T-helper 2 cell treated with Interferon-gamma antibody and Interleukin-4, amounts not matched to agents 5 μg/mL and 100 μg/mL, for 36 hours (primary cell): ENCODE results near the gene APP.

Experiments used
- DNase-seq: peaks from one replicate; pipeline ENCODE4 v3.0.0; 2021; ENCODE audit warnings: low spot score
- H3K27ac Mint-ChIP-seq: one replicate; pipeline ENCODE4 v1.8.0; 2021; ENCODE audit warnings: mild to moderate bottlenecking, mixed read lengths
- H3K27me3 Mint-ChIP-seq: one replicate; pipeline ENCODE4 v1.8.0; 2021; ENCODE audit warnings: low read depth, mixed read lengths
- H3K36me3 Mint-ChIP-seq: one replicate; pipeline ENCODE4 v1.8.0; 2021; ENCODE audit warnings: low read depth, mixed read lengths
- H3K4me1 Mint-ChIP-seq: one replicate; pipeline ENCODE4 v1.8.0; 2021; ENCODE audit warnings: low read depth, mixed read lengths
- H3K4me3 Mint-ChIP-seq: one replicate; pipeline ENCODE4 v1.8.0; 2022; ENCODE audit warnings: mild to moderate bottlenecking, moderate library complexity, mixed read lengths
- H3K9me3 Mint-ChIP-seq: one replicate; pipeline ENCODE4 v1.8.0; 2021; ENCODE audit warnings: mixed read lengths

Gene APP

DNA sequence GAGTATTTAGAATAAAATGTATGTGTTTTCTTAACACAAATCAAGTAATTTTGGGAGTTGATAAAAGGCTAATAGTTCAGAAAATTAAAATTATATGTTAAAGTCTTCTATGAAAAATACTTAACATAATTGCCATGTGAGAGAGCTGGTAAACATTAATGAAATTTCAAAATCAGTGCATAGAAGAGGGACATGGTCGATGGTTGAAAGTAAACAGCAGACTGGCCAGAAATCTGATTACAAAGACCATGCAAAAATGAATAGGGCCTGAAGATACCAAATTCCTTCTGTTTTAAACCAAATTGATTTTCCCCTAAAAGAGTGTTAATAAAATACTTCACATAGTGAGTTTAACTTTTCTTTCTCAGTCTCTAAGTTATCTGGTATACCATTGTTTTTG, 307.5 kb downstream of the APP start:
- no peak overlapping the region for H3K4me3 Mint-ChIP-seq
- no peak overlapping the region for H3K27ac Mint-ChIP-seq
- no peaks in the 10 kb centered on the region for H3K9me3 Mint-ChIP-seq
- no peak for DNase-seq
- peaks cover 9% of the 10 kb centered on the region for H3K27me3 Mint-ChIP-seq
- no peaks in the 10 kb centered on the region for H3K36me3 Mint-ChIP-seq
- H3K4me1 Mint-ChIP-seq, result peaks cover 7% of the 10 kb centered on the region

DNA sequence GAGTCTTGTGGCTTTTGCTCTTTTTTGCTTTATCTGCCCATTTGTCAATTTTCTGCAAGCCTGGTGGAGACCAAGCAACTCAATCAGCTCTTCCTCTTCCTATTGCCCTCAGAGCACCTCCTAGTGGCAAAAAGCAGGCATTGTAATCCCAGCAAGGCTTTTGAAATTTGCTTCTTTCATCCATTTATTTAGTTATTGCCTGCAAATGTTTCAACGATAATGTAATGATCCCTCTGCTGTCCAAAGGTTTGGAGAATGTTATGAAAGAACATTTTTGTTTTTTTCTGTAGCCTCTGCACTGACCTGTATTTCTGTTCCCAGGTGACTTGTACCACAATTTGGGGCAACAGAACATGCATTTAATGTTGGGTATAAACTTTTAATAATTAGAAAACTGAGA, 308.0 kb downstream of the APP start:
- H3K4me3 Mint-ChIP-seq, result no peak overlapping the region
- H3K27ac Mint-ChIP-seq, result no peak overlapping the region
- H3K4me1 Mint-ChIP-seq, result peaks cover 7% of the 10 kb centered on the region
- DNase-seq, result no peak
- H3K27me3 Mint-ChIP-seq, result peaks cover 9% of the 10 kb centered on the region
- no peaks in the 10 kb centered on the region for H3K9me3 Mint-ChIP-seq
- H3K36me3 Mint-ChIP-seq, result no peaks in the 10 kb centered on the region

DNA sequence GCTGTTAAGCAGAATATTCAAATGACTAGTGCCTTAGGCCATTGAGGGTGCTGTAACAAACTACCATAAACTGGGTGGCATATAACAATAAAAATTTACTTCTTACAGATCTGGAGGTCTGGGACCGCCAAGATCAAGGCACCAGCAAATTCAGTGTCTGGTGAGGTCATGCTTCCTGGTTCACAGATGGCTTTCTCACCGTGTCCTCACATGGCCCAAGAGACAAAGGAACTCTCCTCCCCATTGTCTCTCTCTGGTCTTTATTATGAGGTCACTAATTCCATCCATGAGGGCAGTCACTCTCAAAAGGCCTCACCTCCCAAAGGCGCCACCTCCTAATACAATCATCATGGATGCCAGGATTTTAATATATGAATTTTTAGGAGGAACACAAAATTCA, 308.5 kb downstream of the APP start:
- no peak overlapping the region for H3K4me3 Mint-ChIP-seq
- H3K27me3 Mint-ChIP-seq, result peaks cover 9% of the 10 kb centered on the region
- H3K4me1 Mint-ChIP-seq, result peaks cover 7% of the 10 kb centered on the region
- H3K36me3 Mint-ChIP-seq, result no peaks in the 10 kb centered on the region
- no peak for DNase-seq
- H3K9me3 Mint-ChIP-seq, result no peaks in the 10 kb centered on the region
- no peak overlapping the region for H3K27ac Mint-ChIP-seq

DNA sequence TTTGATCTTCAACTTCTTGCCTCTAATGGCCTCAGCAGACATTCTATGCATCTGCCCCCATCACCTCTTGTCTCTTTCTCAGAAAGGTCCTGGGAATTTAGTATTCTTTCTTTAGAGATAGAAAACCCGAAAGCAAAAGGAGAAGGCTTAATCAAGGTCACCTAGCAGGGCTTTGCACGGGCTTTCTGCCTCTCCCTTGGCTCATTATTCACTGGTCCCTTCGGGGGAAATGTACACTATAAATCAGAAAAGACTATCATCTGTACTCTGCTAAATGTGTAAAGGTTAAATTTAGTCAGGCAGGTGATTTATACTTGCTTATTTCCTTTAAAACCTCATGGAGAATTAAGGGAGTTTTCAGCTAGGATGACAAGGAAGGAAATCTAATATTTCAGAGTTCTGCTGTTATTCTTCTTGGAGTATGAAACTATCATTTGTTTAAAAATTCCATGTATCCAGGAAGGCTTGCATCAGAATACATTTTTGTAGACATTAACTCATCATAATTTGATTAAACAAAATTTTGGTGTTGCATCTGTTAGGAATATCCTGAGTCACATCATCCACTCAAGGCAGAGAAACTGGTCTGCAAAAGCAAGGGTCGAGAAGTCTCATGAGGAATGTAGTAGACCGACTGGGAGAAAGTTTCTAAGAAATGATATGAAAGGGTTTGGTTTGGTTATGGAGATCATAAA, 311.2 kb downstream of the APP start:
- no peak overlapping the region for H3K4me3 Mint-ChIP-seq
- H3K36me3 Mint-ChIP-seq, result no peaks in the 10 kb centered on the region
- DNase-seq, result no peak
- H3K9me3 Mint-ChIP-seq, result no peaks in the 10 kb centered on the region
- no peak overlapping the region for H3K27ac Mint-ChIP-seq
- H3K27me3 Mint-ChIP-seq, result peaks cover 6% of the 10 kb centered on the region
- H3K4me1 Mint-ChIP-seq, result peaks cover 1% of the 10 kb centered on the region

DNA sequence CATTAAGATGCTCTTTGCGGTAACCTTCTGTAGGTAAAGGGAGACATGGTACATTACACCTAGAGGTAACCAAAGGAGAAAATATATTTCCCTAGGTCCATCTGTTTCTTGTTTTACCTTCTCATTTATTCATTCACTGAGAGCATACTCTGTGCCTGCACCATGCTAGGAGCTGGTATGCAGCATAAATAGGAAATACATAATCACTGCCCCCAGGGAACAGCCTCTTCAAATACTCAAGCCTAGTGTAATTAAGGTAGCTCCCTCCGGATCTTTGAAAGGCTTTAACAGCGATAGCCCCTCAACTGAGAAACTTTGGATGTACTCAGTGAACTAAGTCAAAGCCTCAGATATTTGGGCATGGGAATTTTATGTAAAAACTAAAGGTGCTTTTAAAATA, 312.2 kb downstream of the APP start:
- Mint-ChIP-seq H3K9me3 (no peaks in the 10 kb centered on the region), H3K27ac (no peak overlapping the region), H3K36me3 (no peaks in the 10 kb centered on the region), H3K4me3 (no peak overlapping the region), H3K4me1 (peaks cover 1% of the 10 kb centered on the region), H3K27me3 (peaks cover 3% of the 10 kb centered on the region)
- DNase-seq, result no peak

DNA sequence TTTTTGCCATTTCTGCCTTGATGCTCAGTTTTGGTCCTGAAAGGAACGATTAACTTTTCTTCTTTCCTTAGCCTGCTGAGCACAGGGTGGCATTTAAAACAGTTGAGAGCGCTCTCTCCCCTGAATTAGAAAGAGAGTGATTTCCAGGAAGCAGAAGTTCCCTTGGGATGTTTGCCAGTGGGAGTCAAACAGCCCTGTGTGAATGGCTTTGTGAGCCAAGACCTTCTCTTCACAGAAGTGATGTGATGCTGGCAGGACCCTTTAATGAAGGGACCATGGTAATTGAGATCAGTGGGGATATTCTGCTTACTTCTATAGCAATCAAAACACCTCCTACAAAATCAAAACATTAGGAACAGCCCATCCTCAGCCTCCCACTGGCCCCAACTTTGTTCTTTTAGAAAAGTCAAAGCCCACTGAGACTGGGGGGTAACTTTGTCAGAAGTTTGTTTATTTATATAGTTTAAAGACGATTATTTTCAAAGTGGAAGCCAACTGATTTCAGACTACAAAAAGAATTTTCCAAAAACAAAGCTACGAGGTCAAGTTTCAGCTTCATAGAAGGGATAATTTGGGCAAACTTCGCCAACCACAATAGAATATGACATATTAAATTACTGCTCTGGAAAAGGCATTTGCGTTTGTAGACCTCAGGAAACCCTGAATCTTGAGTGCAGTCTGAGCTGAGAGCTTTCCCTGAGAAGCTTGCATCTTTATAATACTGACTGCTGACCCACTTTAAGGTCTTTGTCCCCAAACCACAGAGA, 313.1 kb downstream of the APP start:
- Mint-ChIP-seq H3K27ac (no peak overlapping the region), H3K4me3 (no peak overlapping the region), H3K4me1 (peaks cover under 1% of the 10 kb centered on the region), H3K36me3 (no peaks in the 10 kb centered on the region), H3K9me3 (no peaks in the 10 kb centered on the region), H3K27me3 (peaks cover 3% of the 10 kb centered on the region)
- no peak for DNase-seq

DNA sequence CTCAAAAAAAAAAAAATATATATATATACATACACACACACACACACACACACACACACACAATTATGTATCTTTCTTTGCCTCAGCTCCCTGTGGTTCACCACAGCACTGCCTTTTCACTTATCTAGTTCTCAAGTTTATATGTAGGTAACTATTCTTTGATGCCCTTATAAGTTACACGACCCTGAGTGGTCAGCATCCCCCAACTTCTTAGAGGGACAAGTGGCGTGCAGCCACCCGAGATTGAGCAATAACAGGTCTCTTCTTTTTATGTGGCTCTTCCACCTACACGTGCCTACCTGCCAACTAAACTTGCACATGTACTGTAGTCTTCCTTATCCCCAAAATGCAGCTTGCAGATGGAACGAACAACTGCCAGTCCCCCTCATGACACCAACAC, 315.0 kb downstream of the APP start:
- no peak for DNase-seq
- Mint-ChIP-seq H3K36me3 (no peaks in the 10 kb centered on the region), H3K27me3 (peaks cover 3% of the 10 kb centered on the region), H3K9me3 (no peaks in the 10 kb centered on the region), H3K4me1 (no peaks in the 10 kb centered on the region), H3K27ac (no peak overlapping the region), H3K4me3 (no peak overlapping the region)

DNA sequence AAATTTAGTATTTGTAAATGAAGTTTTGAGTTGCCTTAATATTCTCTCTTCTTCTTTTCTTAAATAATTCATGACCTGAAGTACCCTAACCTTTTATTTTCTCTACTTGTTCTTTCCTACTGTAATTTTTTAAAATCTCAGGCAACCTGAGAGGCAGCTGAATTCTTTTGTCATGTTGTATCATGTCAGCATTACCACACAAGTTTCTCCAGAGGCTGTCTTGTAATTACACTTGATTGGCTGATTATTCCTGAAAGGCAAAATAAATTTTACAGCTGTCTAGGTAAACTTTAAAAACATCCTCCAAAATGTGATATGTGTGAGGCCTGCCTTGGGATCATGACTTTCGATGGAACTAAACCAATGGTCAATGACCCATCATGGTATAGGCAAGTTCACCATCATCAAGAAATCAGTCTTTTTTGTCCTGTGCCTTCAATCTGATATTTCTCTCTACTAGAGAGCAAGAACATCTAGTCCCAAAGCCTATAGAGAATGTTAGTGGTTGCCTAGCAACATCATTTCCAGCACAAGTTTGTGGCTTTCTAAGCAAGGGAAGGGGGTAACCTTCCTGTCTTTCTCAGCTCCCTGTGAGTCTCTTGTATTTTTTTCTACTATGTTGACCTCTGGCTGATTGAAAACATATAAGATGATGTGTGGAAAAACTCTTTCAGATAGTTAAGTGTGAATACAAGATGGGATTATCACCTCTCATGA, 320.3 kb downstream of the APP start:
- no peak for DNase-seq
- no peaks in the 10 kb centered on the region for H3K36me3 Mint-ChIP-seq
- H3K9me3 Mint-ChIP-seq, result no peaks in the 10 kb centered on the region
- no peak overlapping the region for H3K27ac Mint-ChIP-seq
- no peaks in the 10 kb centered on the region for H3K4me1 Mint-ChIP-seq
- no peaks in the 10 kb centered on the region for H3K27me3 Mint-ChIP-seq
- H3K4me3 Mint-ChIP-seq, result no peak overlapping the region

DNA sequence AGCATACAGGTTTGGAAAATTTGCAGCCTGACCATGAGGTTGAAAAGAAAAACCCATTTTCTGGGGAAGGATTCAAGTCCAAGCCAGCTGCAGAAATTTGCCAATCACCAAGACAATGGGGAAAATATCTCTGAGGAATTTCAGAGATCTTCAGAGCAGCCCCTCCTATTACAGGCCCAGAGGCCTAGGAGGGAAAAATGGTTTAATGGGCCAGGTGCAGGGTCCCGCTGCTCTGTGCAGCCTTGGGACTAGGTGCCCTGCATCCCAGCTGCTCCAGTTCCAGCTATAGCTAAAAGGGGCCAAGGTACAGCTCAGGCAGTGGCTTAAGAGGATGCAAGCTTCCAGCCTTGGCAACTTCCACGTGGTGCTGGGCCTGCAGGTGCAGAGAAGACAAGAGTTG, 322.3 kb downstream of the APP start:
- Mint-ChIP-seq H3K36me3 (no peaks in the 10 kb centered on the region), H3K4me3 (no peak overlapping the region), H3K4me1 (no peaks in the 10 kb centered on the region), H3K27ac (no peak overlapping the region), H3K9me3 (no peaks in the 10 kb centered on the region), H3K27me3 (peaks cover 3% of the 10 kb centered on the region)
- no peak for DNase-seq

DNA sequence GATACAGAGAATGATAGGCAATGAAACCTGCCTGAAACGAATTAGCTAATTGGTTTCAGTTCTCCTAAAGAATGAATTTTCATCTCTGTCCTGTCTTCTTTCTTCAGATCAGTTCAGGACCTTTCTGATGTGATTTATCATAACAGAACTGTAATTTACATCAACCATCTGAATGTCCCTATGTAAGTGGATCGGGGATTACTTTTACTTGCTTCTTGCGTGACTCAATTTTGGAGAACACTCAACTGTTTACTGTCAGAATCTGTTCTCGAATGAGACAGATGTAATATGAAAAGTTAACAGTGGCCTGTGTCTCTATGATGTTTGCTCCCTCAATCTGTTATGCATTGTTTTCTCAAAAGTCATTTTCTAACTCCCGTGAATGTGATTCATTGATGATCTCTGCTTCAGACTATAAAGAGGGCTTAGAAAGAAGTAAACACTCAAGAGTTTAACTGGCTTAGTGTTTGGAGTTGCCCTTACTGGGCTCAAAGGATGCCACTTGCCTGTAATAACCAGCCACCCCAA, 324.8 kb downstream of the APP start:
- no peak for DNase-seq
- Mint-ChIP-seq H3K4me1 (no peaks in the 10 kb centered on the region), H3K27me3 (peaks cover 3% of the 10 kb centered on the region), H3K36me3 (no peaks in the 10 kb centered on the region), H3K9me3 (no peaks in the 10 kb centered on the region), H3K27ac (no peak overlapping the region), H3K4me3 (no peak overlapping the region)

DNA sequence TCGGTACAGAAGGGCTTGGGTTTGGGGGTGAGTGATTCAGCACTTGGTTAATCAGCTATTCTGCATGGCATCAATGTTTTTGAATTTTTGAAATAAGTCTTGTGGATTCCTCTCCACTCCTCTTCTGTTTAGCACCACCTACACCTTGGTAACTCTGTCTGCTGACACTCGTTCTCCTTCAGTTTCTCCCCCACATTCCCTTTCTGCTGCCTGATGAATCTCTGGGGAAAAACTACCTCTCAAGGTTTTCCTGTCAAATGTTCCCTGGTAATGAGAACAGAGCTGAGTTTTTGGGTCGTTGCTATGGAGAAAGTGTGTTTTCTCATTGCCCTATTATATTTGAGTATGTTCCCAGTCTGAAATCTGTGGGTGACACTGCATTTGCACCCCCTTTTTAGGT, 327.6 kb downstream of the APP start:
- peaks cover 3% of the 10 kb centered on the region for H3K27me3 Mint-ChIP-seq
- peaks cover 14% of the 10 kb centered on the region for H3K9me3 Mint-ChIP-seq

DNA sequence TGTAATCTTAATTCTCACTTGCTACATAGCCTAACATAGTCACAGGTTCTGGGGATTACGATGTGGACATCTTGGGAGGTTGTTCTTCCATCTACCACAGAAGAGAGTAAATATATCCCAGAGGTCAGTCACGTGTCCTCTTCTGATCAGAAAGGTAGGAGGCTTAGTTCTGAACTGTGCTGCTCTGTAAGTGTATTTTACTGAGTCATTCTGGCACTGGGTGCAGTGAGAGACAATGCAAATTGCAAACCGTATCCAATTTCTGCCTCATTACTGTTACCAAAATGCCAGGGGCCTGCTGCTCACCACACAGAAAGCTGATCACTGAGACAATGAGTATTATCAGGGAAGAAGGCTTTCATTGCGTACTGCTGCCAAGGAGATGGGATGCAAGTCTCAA, 331.8 kb downstream of the APP start:
- peaks cover 3% of the 10 kb centered on the region for H3K27me3 Mint-ChIP-seq
- no peak for DNase-seq
- peaks cover 14% of the 10 kb centered on the region for H3K9me3 Mint-ChIP-seq

More for the DNA sequence above, 327.6 kb downstream of the APP start:
- DNase-seq, result no peak
- H3K4me3 Mint-ChIP-seq, result no peak overlapping the region
- H3K4me1 Mint-ChIP-seq, result no peaks in the 10 kb centered on the region
- no peak overlapping the region for H3K27ac Mint-ChIP-seq
- no peaks in the 10 kb centered on the region for H3K36me3 Mint-ChIP-seq

DNA sequence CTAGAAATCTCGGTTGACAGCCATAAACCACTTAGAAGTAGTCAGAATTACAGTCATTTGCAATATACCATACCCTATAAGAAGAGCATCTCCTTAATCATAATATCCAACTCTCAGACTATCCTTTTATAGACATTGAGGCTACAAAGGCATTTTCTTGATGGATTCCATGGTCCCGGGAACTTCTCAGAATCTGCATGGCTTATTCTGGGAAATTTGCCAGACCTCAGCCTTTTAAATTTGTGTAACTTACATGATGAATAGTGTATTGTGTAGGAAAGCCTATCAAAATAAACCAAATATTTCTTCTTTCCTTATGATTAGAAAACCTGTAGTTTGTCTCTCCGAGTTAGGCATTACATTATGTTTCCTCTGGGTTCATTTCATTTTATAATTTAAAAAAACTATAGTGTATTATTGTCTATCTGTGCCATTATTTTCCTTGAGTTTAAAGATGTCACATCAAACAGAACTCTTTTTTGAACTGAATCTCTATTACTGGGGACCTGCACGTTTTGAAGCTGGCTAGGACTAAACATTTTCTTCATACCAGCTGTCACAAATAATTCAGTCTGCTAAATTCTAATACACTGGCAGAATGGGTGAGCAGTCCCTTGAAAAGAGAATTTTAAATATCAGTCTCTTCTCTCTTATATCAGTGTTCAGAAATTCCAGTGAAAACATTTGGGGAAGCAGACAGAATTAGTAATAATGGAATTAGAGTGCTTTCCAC, 332.9 kb downstream of the APP start:
- DNase-seq, result no peak
- Mint-ChIP-seq H3K9me3 (peaks cover 14% of the 10 kb centered on the region), H3K27me3 (no peaks in the 10 kb centered on the region), H3K4me1 (no peaks in the 10 kb centered on the region), H3K36me3 (no peaks in the 10 kb centered on the region), H3K4me3 (no peak overlapping the region), H3K27ac (no peak overlapping the region)

More for the DNA sequence above, 331.8 kb downstream of the APP start:
- Mint-ChIP-seq H3K27ac (no peak overlapping the region), H3K36me3 (no peaks in the 10 kb centered on the region), H3K4me3 (no peak overlapping the region), H3K4me1 (no peaks in the 10 kb centered on the region)
